NCI-H2196 treated with DMSO at 0.1 percent for 48 hours (cell line): ENCODE data around the gene NHEJ1.

ENCODE experiments used
- DNase-seq: peaks from one replicate; lab custom pipeline; 2025; ENCODE audit not compliant: unreplicated experiment; lab: John Stamatoyannopoulos, UW

The NHEJ1 gene

GRCh38 chr2:219124381-219125110 lies 36.1 kb downstream of the NHEJ1 start:
- DNase-seq = no peak

- no peak for DNase-seq
Measured at GRCh38 chr2:219123356-219124135, 37.1 kb downstream of the NHEJ1 start.

GRCh38 chr2:219122202-219122980 lies 38.2 kb downstream of the NHEJ1 start:
- DNase-seq = no peak

- DNase-seq = no peak
Measured at GRCh38 chr2:219120082-219120481, 40.5 kb downstream of the NHEJ1 start.

GRCh38 chr2:219119422-219120043 lies 41.1 kb downstream of the NHEJ1 start:
- peak; percentile 30 for DNase-seq

GRCh38 chr2:219118504-219118903 lies 42.1 kb downstream of the NHEJ1 start:
- DNase-seq = no peak

GRCh38 chr2:219116776-219117646 lies 43.6 kb downstream of the NHEJ1 start:
- no peak for DNase-seq

GRCh38 chr2:219112651-219113338 lies 47.8 kb downstream of the NHEJ1 start:
- DNase-seq = no peak

GRCh38 chr2:219112062-219112406 lies 48.6 kb downstream of the NHEJ1 start:
- no peak for DNase-seq

- no peak for DNase-seq
Measured at GRCh38 chr2:219111375-219112061, 49.1 kb downstream of the NHEJ1 start.

GRCh38 chr2:219109471-219109870 lies 51.1 kb downstream of the NHEJ1 start:
- DNase-seq = no peak

GRCh38 chr2:219107758-219108157 lies 52.9 kb downstream of the NHEJ1 start:
- DNase-seq = no peak

- DNase-seq = no peak
Measured at GRCh38 chr2:219106251-219106650, 54.4 kb downstream of the NHEJ1 start.

GRCh38 chr2:219104107-219105035 lies 56.2 kb downstream of the NHEJ1 start:
- DNase-seq = peak; percentile 6

GRCh38 chr2:219099329-219099728 lies 61.3 kb downstream of the NHEJ1 start:
- DNase-seq = no peak

- DNase-seq = no peak
Measured at GRCh38 chr2:219095406-219095935, 65.1 kb downstream of the NHEJ1 start.

GRCh38 chr2:219094171-219094570 lies 66.4 kb downstream of the NHEJ1 start:
- DNase-seq = no peak
